Measurements from ENCODE around the gene FCRL4.
"Not testable (repeated sequence)": the region's sequence is repeated elsewhere in the genome, so short reads cannot be mapped to it uniquely, and the experiment has no call there.

FCRL4 gene

GRCh38 chr1:157551694-157552693 is 45.9 kb downstream of the FCRL4 start, which contains the start of gene FCRL5:
TSS of gene FCRL5 (minus strand) at chr1:157552515. CDS start at chr1:157552362, 153 bp downstream.
- DNase-seq, result no peak

GRCh38 chr1:157548081-157548480 is 49.8 kb downstream of the FCRL4 start:
- DNase-seq, result not testable (repeated sequence)

- DNase-seq, result no peak
Measured at GRCh38 chr1:157542676-157543075, 55.2 kb downstream of the FCRL4 start.

GRCh38 chr1:157540852-157541251 is 57.0 kb downstream of the FCRL4 start:
- DNase-seq, result no peak

GRCh38 chr1:157540160-157540748 is 57.6 kb downstream of the FCRL4 start:
- no peak for DNase-seq

GRCh38 chr1:157539568-157539967 is 58.3 kb downstream of the FCRL4 start:
- DNase-seq, result peak; percentile 10

GRCh38 chr1:157532569-157532968 is 65.3 kb downstream of the FCRL4 start:
- DNase-seq, result no peak

- DNase-seq, result no peak
Measured at GRCh38 chr1:157523774-157524493, 74.0 kb downstream of the FCRL4 start.
